GM19238 (cell line): ENCODE measurements around the gene BRPF3.
A peak's percentile ranks its signal among the peaks of the same experiment; 100 is the strongest.

Source experiments
- DNase-seq: peaks from one replicate; pipeline ENCODE4 v3.0.0; 2011; ENCODE audit warnings: low spot score; ENCODE audit not compliant: insufficient read length

BRPF3 gene

GRCh38 chr6:36196113-36196879 is at the start of gene BRPF3:
TSS of gene BRPF3 (plus strand) at chr6:36196744. CDS start at chr6:36200323, 3,579 bp downstream.
- peak; percentile 74 for DNase-seq

GRCh38 chr6:36147294-36147693 is 49.2 kb upstream of the BRPF3 start:
- DNase-seq, result no peak

- DNase-seq, result no peak
These were observed 47.1 kb upstream of the BRPF3 start for GRCh38 chr6:36149476-36149875.

GRCh38 chr6:36150283-36150682 is 46.3 kb upstream of the BRPF3 start:
- DNase-seq, result no peak

GRCh38 chr6:36154286-36154685 is 42.3 kb upstream of the BRPF3 start:
- DNase-seq, result no peak

- DNase-seq, result no peak
These were observed 40.9 kb upstream of the BRPF3 start for GRCh38 chr6:36155662-36156061.

- DNase-seq, result no peak
These were observed 36.3 kb upstream of the BRPF3 start for GRCh38 chr6:36160147-36160760.

GRCh38 chr6:36169023-36170007 is 27.2 kb upstream of the BRPF3 start:
- no peak for DNase-seq

GRCh38 chr6:36170704-36171103 is 25.8 kb upstream of the BRPF3 start:
- DNase-seq, result no peak

- no peak for DNase-seq
These were observed 25.0 kb upstream of the BRPF3 start for GRCh38 chr6:36171573-36171972.

GRCh38 chr6:36177166-36177565 is 19.4 kb upstream of the BRPF3 start:
- DNase-seq, result no peak

GRCh38 chr6:36178544-36178943 is 18.0 kb upstream of the BRPF3 start:
- no peak for DNase-seq

GRCh38 chr6:36180126-36180525 is 16.4 kb upstream of the BRPF3 start:
- DNase-seq, result no peak

GRCh38 chr6:36184311-36184710 is 12.2 kb upstream of the BRPF3 start:
- no peak for DNase-seq

GRCh38 chr6:36186199-36186598 is 10.3 kb upstream of the BRPF3 start:
- DNase-seq, result no peak

- DNase-seq, result no peak
These were observed 9.1 kb upstream of the BRPF3 start for GRCh38 chr6:36187446-36187845.

GRCh38 chr6:36195471-36196112 is 952 bp upstream of the BRPF3 start:
- no peak for DNase-seq

- peak; percentile 98 for DNase-seq
These were observed 470 bp downstream of the BRPF3 start for GRCh38 chr6:36196880-36197548.

- DNase-seq, result no peak
These were observed 1.2 kb downstream of the BRPF3 start for GRCh38 chr6:36197739-36198221.

- DNase-seq, result no peak
These were observed 2.4 kb downstream of the BRPF3 start for GRCh38 chr6:36198986-36199385.
